Measurements from ENCODE around the gene ZFAND4.
"Not testable (repeated sequence)": the region's sequence is repeated elsewhere in the genome, so short reads cannot be mapped to it uniquely, and the experiment has no call there.

The ZFAND4 gene

GRCh38 chr10:45644527-45644926 lies 28.0 kb downstream of the ZFAND4 start:
- in situ Hi-C loops (cut with MboI; ENCODE audit: low sequenced_read_pairs): no loop called here

GRCh38 chr10:45640941-45641340 lies 31.6 kb downstream of the ZFAND4 start:
- in situ Hi-C loops (cut with MboI; ENCODE audit: low sequenced_read_pairs): no loop called here

GRCh38 chr10:45640049-45640448 lies 32.5 kb downstream of the ZFAND4 start:
- in situ Hi-C loops (cut with MboI; ENCODE audit: low sequenced_read_pairs): no loop called here

GRCh38 chr10:45627412-45628048 lies 45.0 kb downstream of the ZFAND4 start:
- in situ Hi-C loops (cut with MboI; ENCODE audit: low sequenced_read_pairs): no loop called here

- in situ Hi-C loops (cut with MboI; ENCODE audit: low sequenced_read_pairs): no loop called here
Measured at GRCh38 chr10:45625879-45626278, 46.7 kb downstream of the ZFAND4 start.

- in situ Hi-C loops (cut with MboI; ENCODE audit: low sequenced_read_pairs): no loop called here
Measured at GRCh38 chr10:45624724-45625123, 47.8 kb downstream of the ZFAND4 start.

GRCh38 chr10:45614869-45615268 lies 57.7 kb downstream of the ZFAND4 start:
- in situ Hi-C loops (cut with MboI; ENCODE audit: low sequenced_read_pairs): no loop called here

GRCh38 chr10:45612741-45613140 lies 59.8 kb downstream of the ZFAND4 start:
- in situ Hi-C loops (cut with MboI; ENCODE audit: low sequenced_read_pairs): no loop called here

GRCh38 chr10:45608052-45608451 lies 64.5 kb downstream of the ZFAND4 start:
- in situ Hi-C loops (cut with MboI; ENCODE audit: low sequenced_read_pairs): no loop called here

GRCh38 chr10:45607276-45607675 lies 65.3 kb downstream of the ZFAND4 start:
- in situ Hi-C loops (cut with MboI; ENCODE audit: low sequenced_read_pairs): no loop called here

- in situ Hi-C loops (cut with MboI; ENCODE audit: low sequenced_read_pairs): no loop called here
Measured at GRCh38 chr10:45602836-45603235, 69.7 kb downstream of the ZFAND4 start.

- in situ Hi-C loops (cut with MboI; ENCODE audit: low sequenced_read_pairs): no loop called here
Measured at GRCh38 chr10:45602082-45602730, 70.4 kb downstream of the ZFAND4 start.

- in situ Hi-C loops (cut with MboI; ENCODE audit: low sequenced_read_pairs): not testable (repeated sequence)
Measured at GRCh38 chr10:45601254-45601930, 71.2 kb downstream of the ZFAND4 start.

- in situ Hi-C loops (cut with MboI; ENCODE audit: low sequenced_read_pairs): not testable (repeated sequence)
Measured at GRCh38 chr10:45600337-45601253, 72.0 kb downstream of the ZFAND4 start.

- in situ Hi-C loops (cut with MboI; ENCODE audit: low sequenced_read_pairs): loop anchor here (25.0 kb wide), 1 partner anchor 262 kb away; no protein-coding TSS in a partner anchor
Measured at GRCh38 chr10:45599646-45600045, 72.9 kb downstream of the ZFAND4 start.

GRCh38 chr10:45599021-45599603 lies 73.5 kb downstream of the ZFAND4 start:
- in situ Hi-C loops (cut with MboI; ENCODE audit: low sequenced_read_pairs): loop anchor here (25.0 kb wide), 1 partner anchor 262 kb away; no protein-coding TSS in a partner anchor

GRCh38 chr10:45596526-45596925 lies 76.0 kb downstream of the ZFAND4 start:
- in situ Hi-C loops (cut with MboI; ENCODE audit: low sequenced_read_pairs): loop anchor here (25.0 kb wide), 1 partner anchor 259 kb away; no protein-coding TSS in a partner anchor

GRCh38 chr10:45594276-45595157 lies 78.1 kb downstream of the ZFAND4 start:
- in situ Hi-C loops (cut with MboI; ENCODE audit: low sequenced_read_pairs): loop anchor here (25.0 kb wide), 1 partner anchor 257 kb away; no protein-coding TSS in a partner anchor

GRCh38 chr10:45593938-45594275 lies 78.7 kb downstream of the ZFAND4 start:
- in situ Hi-C loops (cut with MboI; ENCODE audit: low sequenced_read_pairs): loop anchor here (25.0 kb wide), 1 partner anchor 257 kb away; no protein-coding TSS in a partner anchor

Measured in HL-60/S4 treated with retinoic acid at 250 ng/mL for 4 days and 3 days (cell line).